ENCODE data around the gene CEP112.

GRCh38 chr17:65711671-65712276 is 480.2 kb downstream of the CEP112 start:
- TF ChIP-seq, protein P1, sequence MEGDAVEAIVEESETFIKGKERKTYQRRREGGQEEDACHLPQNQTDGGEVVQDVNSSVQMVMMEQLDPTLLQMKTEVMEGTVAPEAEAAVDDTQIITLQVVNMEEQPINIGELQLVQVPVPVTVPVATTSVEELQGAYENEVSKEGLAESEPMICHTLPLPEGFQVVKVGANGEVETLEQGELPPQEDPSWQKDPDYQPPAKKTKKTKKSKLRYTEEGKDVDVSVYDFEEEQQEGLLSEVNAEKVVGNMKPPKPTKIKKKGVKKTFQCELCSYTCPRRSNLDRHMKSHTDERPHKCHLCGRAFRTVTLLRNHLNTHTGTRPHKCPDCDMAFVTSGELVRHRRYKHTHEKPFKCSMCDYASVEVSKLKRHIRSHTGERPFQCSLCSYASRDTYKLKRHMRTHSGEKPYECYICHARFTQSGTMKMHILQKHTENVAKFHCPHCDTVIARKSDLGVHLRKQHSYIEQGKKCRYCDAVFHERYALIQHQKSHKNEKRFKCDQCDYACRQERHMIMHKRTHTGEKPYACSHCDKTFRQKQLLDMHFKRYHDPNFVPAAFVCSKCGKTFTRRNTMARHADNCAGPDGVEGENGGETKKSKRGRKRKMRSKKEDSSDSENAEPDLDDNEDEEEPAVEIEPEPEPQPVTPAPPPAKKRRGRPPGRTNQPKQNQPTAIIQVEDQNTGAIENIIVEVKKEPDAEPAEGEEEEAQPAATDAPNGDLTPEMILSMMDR (conservative IDR thresholded peaks at IDR 0.05 in 1 of 2, IDR thresholded peaks at IDR 0.05 in 1 of 2; ENCODE audit: low read depth in 1 of 2, low read length in 2 of 2) = no peak
- TF ChIP-seq EZH2 (IDR thresholded peaks at IDR 0.05; ENCODE audit: low read length, missing control alignments) = no peak

All from fibroblast of lung (primary cell).